ENCODE data around the gene TSPAN18.

GRCh38 chr11:44709281-44709562 lies 17.5 kb upstream of the TSPAN18 start:
- TF ChIP-seq CTCF (IDR thresholded peaks at IDR 0.05) (no peak), MEF2A (IDR thresholded peaks at IDR 0.05; ENCODE audit: borderline replicate concordance, low read depth) (no peak), MXI1 (IDR thresholded peaks at IDR 0.05; ENCODE audit: low read depth, low read length) (no peak), GATA2 (CRISPR knock-in tag; IDR thresholded peaks at IDR 0.05) (no peak), REST (IDR thresholded peaks at IDR 0.05; ENCODE audit: low read depth, low read length) (no peak), RAD21 (IDR thresholded peaks at IDR 0.05; ENCODE audit: low read length) (no peak), YY1 (IDR thresholded peaks at IDR 0.05; ENCODE audit: low read depth) (no peak), USF2 (IDR thresholded peaks at IDR 0.05; ENCODE audit: borderline replicate concordance, low read depth, low read length) (no peak)
